GM21515 (cell line): ENCODE results near the gene ALCAM.
A peak's percentile ranks its signal among the peaks of the same experiment; 100 is the strongest.

Experiments used
- ATAC-seq: cut with Tn5 transposase; IDR thresholded peaks from one replicate; pipeline ENCODE4 v1.9.1; 2021; ENCODE audit not compliant: unreplicated experiment

Gene ALCAM

DNA sequence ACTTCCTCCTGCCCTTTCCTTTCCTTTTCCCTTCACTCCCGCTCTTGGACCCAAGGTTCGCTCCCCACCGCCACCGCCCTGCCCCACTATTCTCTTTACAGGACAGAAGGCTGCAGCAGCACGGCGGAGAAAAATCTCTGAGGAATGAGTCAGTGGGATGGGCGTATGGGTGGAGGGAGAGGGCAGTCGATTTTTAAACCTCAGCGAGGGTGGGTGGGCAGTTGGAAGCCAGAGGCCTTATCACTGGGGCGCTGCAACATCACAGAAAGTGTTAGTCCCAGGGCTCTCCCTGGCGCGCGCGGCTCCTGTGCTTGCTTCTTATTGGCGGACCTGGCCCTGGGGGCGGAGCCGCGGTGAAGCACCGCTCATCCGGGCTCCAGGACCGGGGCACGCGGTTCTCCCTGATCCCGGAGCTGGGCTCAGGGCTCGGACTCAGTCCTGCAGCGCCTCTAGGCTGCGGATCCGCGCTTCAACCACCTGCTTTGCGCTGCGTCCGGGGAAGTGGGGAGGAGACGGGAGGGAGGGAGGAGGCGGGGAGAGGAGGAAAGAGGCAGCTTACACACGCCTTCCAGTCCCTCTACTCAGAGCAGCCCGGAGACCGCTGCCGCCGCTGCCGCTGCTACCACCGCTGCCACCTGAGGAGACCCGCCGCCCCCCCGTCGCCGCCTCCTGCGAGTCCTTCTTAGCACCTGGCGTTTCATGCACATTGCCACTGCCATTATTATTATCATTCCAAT lies at the start of gene ALCAM:
Gene ALCAM, plus strand, starts transcription at position 584 of the 737 bp plus-strand sequence.
- peak; percentile 56 for ATAC-seq

DNA sequence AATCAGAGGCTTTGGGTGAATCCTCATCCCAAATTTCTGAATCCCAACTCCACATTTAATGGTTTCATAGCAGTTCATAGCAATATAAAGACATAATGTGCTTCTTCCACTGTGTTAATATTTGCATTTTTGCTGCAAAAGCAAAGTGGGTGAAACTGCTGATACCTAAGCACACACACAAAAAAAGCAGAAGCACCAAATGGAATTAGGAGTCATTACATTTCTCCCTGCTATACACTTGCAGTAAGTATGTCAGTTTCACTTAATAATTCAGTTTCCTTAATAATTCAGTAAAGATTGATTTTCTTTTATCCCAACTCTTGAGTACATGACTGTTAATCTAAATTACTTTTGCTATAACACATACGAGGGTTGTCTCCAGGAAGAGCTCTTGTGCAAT lies 48.9 kb upstream of the ALCAM start:
- ATAC-seq: no peak

DNA sequence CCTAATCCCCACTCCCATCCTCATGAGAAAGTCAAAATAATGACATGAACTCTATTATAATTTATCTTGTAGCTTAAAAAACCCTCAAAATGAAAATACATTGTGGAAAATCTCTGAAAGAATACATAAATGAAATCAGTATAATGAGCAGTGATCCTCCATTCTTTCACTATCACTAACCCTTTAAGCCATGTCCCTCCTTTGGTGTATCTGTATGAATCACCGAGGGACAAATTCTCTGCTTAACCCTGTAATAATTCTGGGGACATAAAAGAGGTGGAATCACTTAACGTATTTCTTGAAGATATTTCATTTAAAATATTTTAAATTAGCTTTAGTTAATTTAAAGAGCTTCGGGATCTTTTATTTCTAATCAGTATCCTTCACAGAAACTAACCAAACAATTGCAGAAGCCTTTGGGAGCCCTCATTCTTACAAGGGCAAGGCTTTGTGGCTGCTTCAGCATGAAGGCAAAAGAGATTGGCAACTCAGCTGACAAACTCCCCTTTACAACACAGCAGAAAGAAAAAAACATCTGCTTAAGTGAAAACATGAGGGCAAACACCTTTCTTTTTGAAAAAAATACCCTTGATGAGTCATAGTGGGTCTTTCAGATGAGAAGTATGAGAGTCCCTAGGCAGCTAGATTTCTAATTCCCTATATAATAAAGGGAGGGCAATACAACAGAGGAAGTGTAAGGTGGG lies 44.0 kb upstream of the ALCAM start:
- peak; percentile 83 for ATAC-seq

GRCh38 chr3:105323274-105323599 lies 43.5 kb upstream of the ALCAM start:
- no peak for ATAC-seq

DNA sequence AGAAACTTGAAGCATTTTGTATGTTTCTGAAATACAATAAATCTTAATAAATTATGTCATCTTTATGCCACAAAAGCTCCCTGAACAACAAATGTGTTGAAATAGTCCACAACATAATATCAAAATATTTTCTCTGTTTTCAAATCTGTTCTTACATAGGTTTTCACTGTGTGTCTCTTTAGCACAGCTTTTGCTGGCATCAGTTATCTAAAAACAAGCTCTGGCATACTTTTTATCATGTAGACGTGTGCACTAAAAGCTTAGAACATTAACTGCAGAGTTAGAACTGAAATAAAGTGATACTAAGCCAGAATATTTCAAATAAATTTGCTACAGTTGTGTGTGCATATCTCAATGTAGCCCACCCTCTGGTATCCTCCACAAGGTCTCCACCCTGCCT lies 41.8 kb upstream of the ALCAM start:
- ATAC-seq: no peak

GRCh38 chr3:105327662-105328337 lies 38.9 kb upstream of the ALCAM start:
- ATAC-seq: no peak

DNA sequence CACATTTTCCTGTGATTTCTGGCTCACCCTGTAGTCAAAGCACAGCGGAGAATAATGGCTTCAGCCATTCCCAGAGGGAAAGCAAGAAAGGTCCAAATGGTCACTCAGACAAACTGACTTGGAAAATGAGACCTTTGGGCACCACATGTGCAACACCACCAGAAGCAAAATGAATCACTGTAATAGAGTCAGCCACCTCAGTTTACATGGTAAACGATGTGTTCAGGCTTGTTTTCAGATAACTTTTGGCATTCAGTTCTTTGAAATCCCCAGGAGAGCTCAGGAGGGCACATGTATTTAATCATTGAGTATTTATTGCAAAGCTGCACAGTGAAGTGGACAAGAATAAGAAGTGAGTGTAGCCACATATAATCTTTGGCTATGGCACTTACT lies 38.4 kb upstream of the ALCAM start:
- ATAC-seq: no peak

- no peak for ATAC-seq
These were observed 33.7 kb upstream of the ALCAM start for GRCh38 chr3:105332961-105333360.

GRCh38 chr3:105334138-105334882 lies 32.4 kb upstream of the ALCAM start:
- ATAC-seq: no peak

DNA sequence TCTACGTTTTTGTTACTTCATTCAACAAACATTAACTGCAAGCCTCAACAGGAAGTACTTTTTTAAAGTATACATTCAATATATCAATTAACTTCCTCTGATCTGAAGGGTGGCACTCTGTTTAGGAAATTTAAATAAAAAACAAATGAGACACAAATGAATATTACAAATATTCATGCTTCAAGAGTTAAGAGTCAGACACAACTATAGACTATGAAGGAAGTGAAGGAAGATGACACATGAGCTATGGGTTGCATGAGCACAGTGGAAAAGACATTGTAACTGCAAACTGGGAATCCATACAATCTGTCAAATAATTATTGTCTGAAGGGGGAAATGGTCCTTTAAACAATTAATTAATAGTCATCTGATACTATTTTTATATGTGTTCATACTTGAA lies 26.8 kb upstream of the ALCAM start:
- ATAC-seq: no peak

- ATAC-seq: no peak
These were observed 22.7 kb upstream of the ALCAM start for GRCh38 chr3:105343991-105344390.

DNA sequence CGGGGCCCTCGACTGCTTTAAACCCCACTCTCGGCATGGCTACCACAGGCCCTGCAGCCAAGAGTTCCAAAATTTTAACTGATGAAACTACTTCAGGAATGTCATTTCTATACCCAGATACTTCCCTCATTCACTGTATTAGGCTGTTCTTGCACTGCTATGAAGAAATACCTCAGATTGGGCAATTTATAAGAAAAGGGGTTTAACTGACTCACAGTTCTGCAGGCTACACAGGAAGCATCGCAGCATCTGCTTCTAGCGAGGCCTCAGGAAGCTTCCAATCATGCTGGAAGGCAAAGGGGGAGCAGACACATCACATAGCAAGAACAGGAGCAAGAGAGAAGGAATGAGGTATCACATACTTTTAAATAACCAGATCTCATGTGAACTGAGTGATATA lies 21.6 kb upstream of the ALCAM start:
- no peak for ATAC-seq

DNA sequence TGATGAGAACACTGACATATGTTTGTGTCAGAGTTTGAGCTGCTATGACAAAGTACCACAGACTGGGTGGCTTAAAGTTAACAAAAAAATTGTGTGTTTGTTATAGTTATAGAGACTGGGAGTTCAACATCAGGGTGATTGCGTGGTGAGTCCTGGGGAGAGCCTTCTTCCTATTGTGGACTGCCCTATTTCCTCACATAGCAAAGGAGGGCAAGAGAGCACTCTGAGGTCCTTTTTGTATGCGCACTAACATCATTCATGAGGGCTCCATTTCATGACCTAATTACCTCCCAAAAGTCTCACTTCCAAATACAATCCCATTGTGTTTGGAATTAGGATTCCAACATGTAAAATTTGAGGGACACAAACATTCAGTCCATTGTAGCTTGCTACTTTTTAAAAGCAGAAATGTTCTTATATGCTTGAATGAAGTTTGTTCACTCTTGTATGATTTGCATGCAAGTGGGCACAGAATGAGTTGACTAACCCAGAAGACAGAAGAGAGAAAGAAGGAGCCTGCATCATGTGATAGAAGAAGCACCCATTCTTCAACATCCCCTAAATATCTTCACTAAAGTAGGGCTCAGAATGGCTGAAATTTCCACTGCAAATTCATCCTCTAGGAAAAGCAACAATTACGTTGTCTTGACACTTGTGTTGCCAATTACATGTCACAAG lies 18.9 kb upstream of the ALCAM start:
- no peak for ATAC-seq

- no peak for ATAC-seq
These were observed 18.4 kb upstream of the ALCAM start for GRCh38 chr3:105348307-105348706.

GRCh38 chr3:105349684-105350387 lies 16.9 kb upstream of the ALCAM start:
- no peak for ATAC-seq

DNA sequence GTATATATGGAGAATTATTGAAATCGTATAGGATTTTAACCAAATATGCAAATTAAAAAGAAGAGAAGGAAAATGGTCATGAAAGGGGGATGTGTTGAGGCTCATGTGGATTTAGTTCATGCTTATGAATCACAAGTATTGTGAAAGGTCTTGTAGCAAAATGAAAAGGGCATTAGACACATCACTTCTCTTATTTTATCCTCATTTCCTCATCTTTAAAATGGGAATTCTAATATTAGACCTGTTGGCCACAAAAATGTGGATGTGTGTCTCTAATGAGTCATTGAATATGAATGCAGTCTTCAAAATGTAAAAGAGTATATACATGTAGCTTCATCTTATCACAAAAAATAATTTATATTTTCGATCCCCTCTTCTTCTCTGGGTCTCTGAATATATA lies 14.9 kb upstream of the ALCAM start:
- ATAC-seq: no peak

- ATAC-seq: no peak
These were observed 13.7 kb upstream of the ALCAM start for GRCh38 chr3:105352976-105353375.

- peak; percentile 47 for ATAC-seq
These were observed 13.1 kb upstream of the ALCAM start for GRCh38 chr3:105353485-105354161.

GRCh38 chr3:105354429-105354828 lies 12.3 kb upstream of the ALCAM start:
- ATAC-seq: no peak
